Adipose tissue (tissue), 3 donors: ENCODE data around the gene PIK3R1. TPM values are rescaled to one million over a fixed set of nuclear protein-coding genes. Genes with fewer than 3 reads are reported as not detected.

Experiments
- H3K27ac ChIP-seq: one replicate; pipeline ENCODE4 v1.5.1; 2013; ENCODE audit warnings: low read depth, low read length
- whole genome bisulfite sequencing, 3 donors: extraction: QIAGEN DNeasy Blood & Tissue Kit; methylation state at CpG; one replicate each; pipeline ENCODE4 v1.1.7; 2013; 5-methylcytosine and 5-hydroxymethylcytosine counted together
- polyA plus RNA-seq, 3 donors: library from polyadenylated mRNA; stranded (reverse); fragments of 200-250 nt; gene quantifications; one replicate each; pipeline ENCODE4 v1.2.3, GENCODE V29; 2013
- donor health status: healthy with polysubstance abuse.
- donor health status: Bipolar disorder and iron deficiency.
- donor health status: healthy.

The PIK3R1 gene
- polyA plus RNA-seq, result 10 to 100 TPM; 12.1 to 58.9 (median 41.0) TPM

- WGBS, 3 donors, result 0 to 1% (median 0%) methylated on average over 73 to 78 of the region's 78 CpGs
- H3K27ac ChIP-seq, result peak within 1 kb of the TSS; percentile 43
Measured at GRCh38 chr5:68215208-68215897, at the start of gene PIK3R1. PIK3R1 (plus strand) TSS chr5:68215756; CDS start chr5:68226676, 10,920 bp downstream.

- 88 to 98% (median 92%) methylated on average over 4 of the region's 4 CpGs for WGBS, 3 donors
- H3K27ac ChIP-seq, result no peak overlapping the region
Measured at GRCh38 chr5:68167195-68167651, 48.3 kb upstream of the PIK3R1 start.

- WGBS, 3 donors, result 42 to 74% (median 45%) methylated on average over 1 of the region's 1 CpG
- peak overlapping the region; percentile 49 for H3K27ac ChIP-seq
Measured at GRCh38 chr5:68169903-68170302, 45.7 kb upstream of the PIK3R1 start.

- H3K27ac ChIP-seq, result no peak overlapping the region
- 45 to 75% (median 48%) methylated on average over 10 of the region's 10 CpGs for WGBS, 3 donors
Measured at GRCh38 chr5:68170826-68171558, 44.6 kb upstream of the PIK3R1 start.

- 30 to 54% (median 48%) methylated on average over 2 of the region's 2 CpGs for WGBS, 3 donors
- no peak overlapping the region for H3K27ac ChIP-seq
Measured at GRCh38 chr5:68172314-68172713, 43.2 kb upstream of the PIK3R1 start.

- H3K27ac ChIP-seq, result no peak overlapping the region
- 55 to 74% (median 73%) methylated on average over 3 of the region's 3 CpGs for WGBS, 3 donors
Measured at GRCh38 chr5:68173007-68173406, 42.5 kb upstream of the PIK3R1 start.

GRCh38 chr5:68176253-68176652 lies 39.3 kb upstream of the PIK3R1 start:
- WGBS, 3 donors, result 94 to 98% (median 96%) methylated on average over 6 of the region's 6 CpGs
- H3K27ac ChIP-seq, result no peak overlapping the region

- 94 to 97% (median 95%) methylated on average over 7 of the region's 7 CpGs for WGBS, 3 donors
Measured at GRCh38 chr5:68176802-68177479, 38.6 kb upstream of the PIK3R1 start.

GRCh38 chr5:68177676-68178075 lies 37.9 kb upstream of the PIK3R1 start:
- H3K27ac ChIP-seq, result no peak overlapping the region
- 96 to 97% (median 97%) methylated on average over 11 of the region's 11 CpGs for WGBS, 3 donors

More at GRCh38 chr5:68176802-68177479, 38.6 kb upstream of the PIK3R1 start:
- no peak overlapping the region for H3K27ac ChIP-seq

GRCh38 chr5:68178579-68178978 lies 37.0 kb upstream of the PIK3R1 start:
- no peak overlapping the region for H3K27ac ChIP-seq
- WGBS, 3 donors, result 54 to 67% (median 65%) methylated on average over 2 of the region's 2 CpGs

- no peak overlapping the region for H3K27ac ChIP-seq
Measured at GRCh38 chr5:68180121-68181038, 35.2 kb upstream of the PIK3R1 start.

- WGBS, 3 donors, result 81 to 98% (median 95%) methylated on average over 3 of the region's 3 CpGs
- no peak overlapping the region for H3K27ac ChIP-seq
Measured at GRCh38 chr5:68181039-68181599, 34.4 kb upstream of the PIK3R1 start.

- WGBS, 3 donors, result 96 to 97% (median 96%) methylated on average over 2 of the region's 2 CpGs
- no peak overlapping the region for H3K27ac ChIP-seq
Measured at GRCh38 chr5:68182094-68182493, 33.5 kb upstream of the PIK3R1 start.

GRCh38 chr5:68182534-68182933 lies 33.0 kb upstream of the PIK3R1 start:
- WGBS, 3 donors, result 83 to 87% (median 87%) methylated on average over 3 of the region's 3 CpGs

GRCh38 chr5:68187268-68188055 lies 28.1 kb upstream of the PIK3R1 start:
- no peak overlapping the region for H3K27ac ChIP-seq
- 58 to 65% (median 63%) methylated on average over 31 to 34 of the region's 34 CpGs for WGBS, 3 donors

More at GRCh38 chr5:68182534-68182933, 33.0 kb upstream of the PIK3R1 start:
- H3K27ac ChIP-seq, result no peak overlapping the region

GRCh38 chr5:68189171-68189570 lies 26.4 kb upstream of the PIK3R1 start:
- H3K27ac ChIP-seq, result no peak overlapping the region

GRCh38 chr5:68189613-68190012 lies 25.9 kb upstream of the PIK3R1 start:
- WGBS, 3 donors, result 87 to 94% (median 91%) methylated on average over 5 of the region's 5 CpGs
- H3K27ac ChIP-seq, result no peak overlapping the region

More at GRCh38 chr5:68189171-68189570, 26.4 kb upstream of the PIK3R1 start:
- WGBS, 3 donors, result 84 to 94% (median 89%) methylated on average over 7 of the region's 7 CpGs
